ENCODE data around the gene CISH.

- TF ChIP-seq CTCF (IDR thresholded peaks at IDR 0.05; ENCODE audit: insufficient read depth, low read length, poor library complexity, severe bottlenecking) (no peak), EZH2phosphoT487 (conservative IDR thresholded peaks at IDR 0.05; ENCODE audit: low read length) (no peak)
Observed at GRCh38 chr3:50612970-50613846, 1.6 kb upstream of the CISH start.
